HCT116 (cell line): Measurements from ENCODE around the gene ADAMTS14. TPM values are rescaled to one million over a fixed set of nuclear protein-coding genes. Genes with fewer than 3 reads are reported as not detected.

ENCODE experiments used
- ATAC-seq: fragments of 200-7000 bp; cut with Tn5 transposase; 2 replicates; pipeline ENCODE4 v1.9.1; 2020; ENCODE audit warnings: mild to moderate bottlenecking, moderate library complexity
- BruUV-seq: library from RNA; stranded (reverse); fragments of 400-500 nt; replicated peaks from 2 replicates; lab custom pipeline; 2021; lab: Mats Ljungman, UMichigan
- CTCF ChIA-PET: fragments of 300-600 bp; sonication (Branson Sonifier 250); formaldehyde crosslinking; loops from one replicate; lab custom pipeline; 2021; ENCODE audit warnings: antibody characterized with exemption; lab: Charles Lee
- POLR2A ChIA-PET: fragments of 300-600, 350-600 bp; sonication (Branson Sonifier 250); formaldehyde crosslinking; loops from one replicate; lab custom pipeline; 2021; ENCODE audit warnings: antibody characterized with exemption; lab: Charles Lee
- RAD21 ChIA-PET, 2 experiments: fragments of 300-600 bp; sonication (Branson Sonifier 250); formaldehyde crosslinking; loops; one replicate each; lab custom pipeline; 2023; ENCODE audit warnings: low total read pairs in 2 of 2; ENCODE audit not compliant: uncharacterized antibody in 2 of 2, unreplicated experiment in 2 of 2, low non-redundant PET in 1 of 2; lab: Charles Lee
- DNase-seq: peaks from one replicate; pipeline ENCODE4 v3.0.0-alpha.2; 2010; ENCODE audit warnings: low read depth, low spot score
- H2AFZ ChIP-seq: fragments of 200-600 bp; shearing (Covaris generic), sonication (generic); 2 replicates; pipeline ENCODE4 v1.6.1; 2017; ENCODE audit warnings: low read depth, mixed run types, mixed read lengths, antibody characterized with exemption, low read length; ENCODE audit not compliant: poor library complexity, severe bottlenecking
- H3K27ac ChIP-seq: 2 replicates; pipeline ENCODE4 v1.5.1; 2012; ENCODE audit warnings: low read depth, low read length
- H3K27me3 ChIP-seq: fragments of 200-600 bp; sonication (generic); 2 replicates; pipeline ENCODE4 v1.6.1; 2016; ENCODE audit warnings: mixed run types, low read length, mixed read lengths; ENCODE audit not compliant: insufficient read depth
- H3K36me3 ChIP-seq, 2 experiments: fragments of 200-500 bp in 1 of 2; fragments of 200-600 bp in 1 of 2; sonication (Bioruptor generic) in 1 of 2; sonication (generic) in 1 of 2; 2 replicates each; pipeline versions ENCODE4 v1.5.1 to v1.6.1; 2014 to 2016; ENCODE audit warnings: low read length in 2 of 2, inconsistent platforms in 1 of 2, mixed read lengths in 1 of 2, mixed run types in 1 of 2; ENCODE audit not compliant: insufficient read depth in 2 of 2, control insufficient read depth in 1 of 2
- H3K4me1 ChIP-seq, 2 experiments: fragments of 200-600 bp in 1 of 2; sonication (generic) in 1 of 2; 2 replicates each; pipeline versions ENCODE4 v1.5.1 to v1.6.1; 2012 to 2017; ENCODE audit warnings: low read length in 2 of 2, inconsistent platforms in 1 of 2, mild to moderate bottlenecking in 1 of 2, mixed read lengths in 1 of 2, mixed run types in 1 of 2, moderate library complexity in 1 of 2; ENCODE audit not compliant: insufficient read depth in 2 of 2, control insufficient read depth in 1 of 2
- H3K4me2 ChIP-seq: fragments of 200-600 bp; sonication (generic); 2 replicates; pipeline ENCODE4 v1.6.1; 2017; ENCODE audit warnings: mixed run types, low read length, mixed read lengths
- H3K4me3 ChIP-seq, 2 experiments: fragments of 200-600 bp in 1 of 2; sonication (generic) in 1 of 2; replicated peaks in 1 of 2; 2 replicates each; pipeline ENCODE4 v1.5.1; 2011 to 2016; ENCODE audit warnings: low read length in 2 of 2, control low read depth in 1 of 2, low read depth in 1 of 2, mild to moderate bottlenecking in 1 of 2, mixed read lengths in 1 of 2, mixed run types in 1 of 2
- H3K79me2 ChIP-seq: fragments of 200-600 bp; sonication (generic); 2 replicates; pipeline ENCODE4 v1.6.1; 2017; ENCODE audit warnings: mild to moderate bottlenecking, mixed run types, low read length, moderate library complexity, mixed read lengths; ENCODE audit not compliant: insufficient read depth
- H3K9ac ChIP-seq: fragments of 200-600 bp; sonication (generic); 2 replicates; pipeline ENCODE4 v1.6.1; 2016; ENCODE audit warnings: low read length, mixed read lengths
- H3K9me2 ChIP-seq: fragments of 200-600 bp; sonication (generic), shearing (Covaris generic); 2 replicates; pipeline ENCODE4 v1.6.1; 2017; ENCODE audit warnings: mixed run types, mild to moderate bottlenecking, moderate library complexity; ENCODE audit not compliant: insufficient read depth
- H3K9me3 ChIP-seq, 2 experiments: fragments of 200-500 bp in 1 of 2; fragments of 200-600 bp in 1 of 2; sonication (Bioruptor generic) in 1 of 2; sonication (generic) in 1 of 2; 2 replicates each; pipeline ENCODE4 v1.6.1; 2014 to 2017; ENCODE audit warnings: low read length in 2 of 2, mixed read lengths in 2 of 2, inconsistent platforms in 1 of 2, low read depth in 1 of 2, mild to moderate bottlenecking in 1 of 2, mixed run types in 1 of 2, moderate library complexity in 1 of 2; ENCODE audit not compliant: control insufficient read depth in 1 of 2, insufficient read depth in 1 of 2
- H4K20me1 ChIP-seq: fragments of 200-600 bp; sonication (generic), shearing (Covaris generic); 2 replicates; pipeline ENCODE4 v1.6.1; 2017; ENCODE audit warnings: mixed run types, mild to moderate bottlenecking, moderate library complexity; ENCODE audit not compliant: insufficient read depth
- ATF3 ChIP-seq: IDR thresholded peaks from 2 replicates; pipeline ENCODE4 v1.6.1; 2012
- CBX3 ChIP-seq: IDR thresholded peaks from 2 replicates; pipeline ENCODE4 v1.6.1; 2012; ENCODE audit warnings: low read depth
- CEBPB ChIP-seq: IDR thresholded peaks from 2 replicates; pipeline ENCODE4 v1.6.1; 2012; ENCODE audit warnings: low read depth
- CTCF ChIP-seq, 3 experiments: fragments of 200-600 bp in 1 of 3; sonication (generic) in 1 of 3; IDR thresholded peaks in 2 of 3; conservative IDR thresholded peaks in 1 of 3; 2 replicates each; pipeline ENCODE4 v1.5.1; 2012 to 2017; ENCODE audit warnings: low read depth in 2 of 3, low read length in 2 of 3, antibody characterized with exemption in 1 of 3, borderline replicate concordance in 1 of 3, control low read depth in 1 of 3, mild to moderate bottlenecking in 1 of 3, mixed read lengths in 1 of 3, mixed run types in 1 of 3, moderate library complexity in 1 of 3; ENCODE audit not compliant: insufficient read depth in 1 of 3
- EGR1 ChIP-seq: IDR thresholded peaks from 2 replicates; pipeline ENCODE4 v1.6.1; 2012; ENCODE audit warnings: low read depth
- ELF1 ChIP-seq: IDR thresholded peaks from 2 replicates; pipeline ENCODE4 v1.6.1; 2012; ENCODE audit warnings: low read depth, borderline replicate concordance
- EZH2 ChIP-seq: fragments of 200-600 bp; sonication (generic); IDR thresholded peaks from 2 replicates; pipeline ENCODE4 v1.6.1; 2017; ENCODE audit warnings: antibody characterized with exemption, mixed run types
- FOSL1 ChIP-seq: IDR thresholded peaks from 2 replicates; pipeline ENCODE4 v1.6.1; 2012; ENCODE audit warnings: low read depth
- MAX ChIP-seq: IDR thresholded peaks from 2 replicates; pipeline ENCODE4 v1.6.1; 2012
- RAD21 ChIP-seq: IDR thresholded peaks from 2 replicates; pipeline ENCODE4 v1.6.1; 2012; ENCODE audit warnings: low read depth, mild to moderate bottlenecking
- REST ChIP-seq: IDR thresholded peaks from 2 replicates; pipeline ENCODE4 v1.6.1; 2012; ENCODE audit warnings: low read depth
- SIN3A ChIP-seq: IDR thresholded peaks from 2 replicates; pipeline ENCODE4 v1.6.1; 2012; ENCODE audit warnings: low read depth
- SP1 ChIP-seq: IDR thresholded peaks from 2 replicates; pipeline ENCODE4 v1.6.1; 2012; ENCODE audit warnings: low read depth
- TCF7L2 ChIP-seq: IDR thresholded peaks from 2 replicates; pipeline ENCODE4 v1.7.0; 2011; ENCODE audit warnings: borderline replicate concordance, inconsistent platforms; ENCODE audit not compliant: insufficient read depth, insufficient read length; ENCODE audit errors: extremely low read depth
- YY1 ChIP-seq: IDR thresholded peaks from 2 replicates; pipeline ENCODE4 v1.6.1; 2011; ENCODE audit warnings: low read length, low read depth, moderate library complexity, mild to moderate bottlenecking; ENCODE audit not compliant: insufficient replicate concordance; ENCODE audit errors: extremely low read depth
- ZNF274 ChIP-seq: fragments of 200-500 bp; sonication (Bioruptor generic); IDR thresholded peaks from 2 replicates; pipeline ENCODE4 v1.6.1; 2014; ENCODE audit warnings: mild to moderate bottlenecking, low read depth, low read length, inconsistent platforms
- intact Hi-C: fragments of 100-400 bp; cut with micrococcal nuclease; formaldehyde crosslinking; loops from 2 replicates; pipeline ENCODE4 v1.10.0; 2022
- total RNA-seq: library from RNA; stranded (reverse); gene quantifications from one replicate; pipeline ENCODE4 v1.2.1, GENCODE V29; 2021; ENCODE audit not compliant: unreplicated experiment

The ADAMTS14 gene
- total RNA-seq, 1 experiment from 2014 or later = 13.2 TPM

- TF ChIP-seq RAD21 = no peak
Observed at GRCh38 chr10:70652761-70653657, 19.3 kb upstream of the ADAMTS14 start (continued).

- Histone ChIP-seq H3K27ac (no peak overlapping the region), H3K4me2 (no peak overlapping the region), H3K9me3 (peaks cover 0 to 35% of the 10 kb centered on the region in 2 experiments), H4K20me1 (no peaks in the 10 kb centered on the region), H3K9ac (no peak overlapping the region), H2AFZ (no peak overlapping the region), H3K27me3 (no peaks in the 10 kb centered on the region), H3K36me3 (no peaks in the 10 kb centered on the region), H3K4me1 (peaks cover 11 to 34% of the 10 kb centered on the region in 2 experiments), H3K4me3 (no peak overlapping the region), H3K79me2 (no peaks in the 10 kb centered on the region), H3K9me2 (no peaks in the 10 kb centered on the region)
- POLR2A ChIA-PET = no interaction called here
- no TSS peak for BruUV-seq
- no peak for DNase-seq
- no peak for ATAC-seq
- CTCF ChIA-PET = no interaction called here
- intact Hi-C loops = no loop called here
- RAD21 ChIA-PET = no interaction called here
- no peak for TF ChIP-seq TCF7L2
- TF ChIP-seq MAX = no peak
- no peak for TF ChIP-seq CEBPB
- TF ChIP-seq RAD21 = no peak
- TF ChIP-seq ATF3 = no peak
- TF ChIP-seq SP1 = no peak
- TF ChIP-seq REST = no peak
- no peak for TF ChIP-seq EGR1
- no peak for TF ChIP-seq ELF1
- no peak for TF ChIP-seq ZNF274
- no peak for TF ChIP-seq EZH2
- no peak for TF ChIP-seq SIN3A
- TF ChIP-seq YY1 = no peak
- no peak for TF ChIP-seq FOSL1
- TF ChIP-seq CBX3 = no peak
- TF ChIP-seq CTCF (IDR thresholded peaks at IDR 0.05 in 2 of 3, conservative IDR thresholded peaks at IDR 0.05 in 1 of 3; ENCODE audit: borderline replicate concordance in 1 of 3, insufficient read depth in 1 of 3, low read depth in 2 of 3, low read length in 2 of 3) = no peak
Observed at GRCh38 chr10:70655316-70655715, 17.0 kb upstream of the ADAMTS14 start.
